H1 (cell line): ENCODE results near the gene DIP2C. TPM values are rescaled to one million over a fixed set of nuclear protein-coding genes. Genes with fewer than 3 reads are reported as not detected.

Experiments
- SIX5 ChIP-seq: IDR thresholded peaks from 2 replicates; pipeline ENCODE4 v1.6.1; 2011; ENCODE audit warnings: mild to moderate bottlenecking, low read depth, low read length
- SP2 ChIP-seq: IDR thresholded peaks from 2 replicates; pipeline ENCODE4 v1.6.1; 2012; ENCODE audit warnings: mild to moderate bottlenecking, low read length, inconsistent platforms
- SP4 ChIP-seq: IDR thresholded peaks from 2 replicates; pipeline ENCODE4 v1.6.1; 2012; ENCODE audit warnings: low read length, inconsistent platforms
- polyA plus RNA-seq, 7 experiments: library from polyadenylated mRNA; depleted of rRNA in 3 of 7; stranded (reverse) in 5 of 7; unstranded in 2 of 7; fragments of >200 nt in 5 of 7; fragments of 200-250 nt in 2 of 7; gene quantifications; 1 replicate in 5 of 7; 2 replicates in 1 of 7; 4 replicates in 1 of 7; pipeline versions ENCODE4 v1.2.1 to v1.2.3, GENCODE V29; 2011 to 2013; ENCODE audit warnings: missing spikeins in 2 of 7, mixed read lengths in 2 of 7
- total RNA-seq: library from RNA; stranded (reverse); fragmentation: NEBNext Ultra II Directional; extraction: Animal tissue kit (Norgen Biotek cat#: 25700); gene quantifications from 2 replicates; pipeline ENCODE4 v1.2.1, GENCODE V29; 2021

Gene DIP2C
- total and polyA plus RNA-seq, 2 of the 8 experiments (the other 6 are each of a cell fraction or from before 2014, with no cell fraction given): 3.8 to 9.3 TPM

DNA sequence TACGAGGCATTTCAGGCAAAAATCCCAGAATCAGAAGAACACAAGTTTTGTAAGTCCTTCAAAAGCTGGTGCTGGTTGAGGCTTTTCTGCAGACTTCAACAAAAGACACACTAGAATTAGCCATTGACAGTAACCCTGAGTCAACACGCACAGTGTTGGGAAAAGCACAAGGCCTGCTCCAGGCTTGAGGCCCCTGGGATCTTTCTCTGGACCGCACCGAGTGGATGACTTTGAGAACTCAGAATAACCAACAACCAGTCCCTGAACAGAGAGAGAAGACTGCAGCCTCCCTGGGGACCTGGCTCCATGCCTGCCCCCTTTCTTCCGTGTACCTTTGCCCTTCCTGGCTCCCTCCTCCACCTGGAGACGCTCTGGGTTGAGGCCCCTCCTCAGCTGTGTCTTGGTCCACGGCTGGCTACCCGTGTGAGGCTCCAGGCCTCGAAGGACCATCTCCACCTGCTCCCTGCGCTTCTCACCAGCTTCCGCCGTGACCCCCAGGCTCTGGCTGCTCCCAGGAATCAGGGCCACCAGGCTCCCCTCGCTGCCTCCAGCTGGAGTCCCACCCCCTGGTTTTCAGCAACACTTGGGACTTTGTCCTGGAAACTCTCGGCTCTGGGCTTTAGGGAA lies 28.4 kb downstream of the DIP2C start (continued):
- TF ChIP-seq SIX5 (no peak), SP2 (no peak), SP4 (no peak)
